Measurements from ENCODE around the gene PHOSPHO1.

Gene PHOSPHO1

DNA sequence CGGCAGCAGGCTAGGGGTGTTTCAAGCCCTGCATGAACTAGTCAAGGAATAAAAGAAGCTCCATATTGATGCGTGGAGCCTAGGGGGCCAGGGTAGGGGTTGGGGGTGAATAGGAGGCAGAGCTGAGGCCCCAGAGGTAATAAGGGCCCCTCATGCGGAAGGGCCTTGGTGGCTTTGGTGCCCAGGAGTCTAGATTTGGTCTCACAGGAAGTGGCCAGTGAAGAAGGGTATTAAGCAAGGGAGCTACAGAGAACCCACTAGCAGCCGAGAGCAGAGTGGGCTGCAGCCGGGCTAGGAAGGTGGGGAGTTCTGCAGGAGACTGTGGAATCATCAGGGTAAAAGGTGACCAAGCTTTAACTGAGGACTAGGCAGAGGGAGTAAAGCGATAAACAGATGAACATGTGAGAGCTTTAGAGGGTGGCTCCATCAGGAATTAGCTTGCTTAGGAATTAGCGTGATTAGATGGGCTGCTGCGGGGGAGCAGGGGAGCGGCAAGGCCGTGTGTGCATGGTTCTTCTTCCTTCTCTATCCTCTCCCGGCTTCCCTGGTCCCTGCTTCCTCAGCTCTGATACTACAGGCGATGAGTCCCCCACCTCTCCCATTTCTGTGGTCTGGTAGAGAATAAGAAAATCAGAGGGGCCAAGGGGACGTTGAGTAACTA, 30.0 kb downstream of the PHOSPHO1 start:
- no peaks in the 10 kb centered on the region for H3K9me3 ChIP-seq (ENCODE audit: low read length)
- no peak overlapping the region for H3K4me3 ChIP-seq (ENCODE audit: low read depth in 1 of 2, low read length in 2 of 2)
- no peaks in the 10 kb centered on the region for H3K36me3 ChIP-seq (ENCODE audit: insufficient read depth, low read length)
- H3K27me3 ChIP-seq (ENCODE audit: control insufficient read depth in 1 of 2, insufficient read depth in 2 of 2, low read length in 2 of 2): no peaks in the 10 kb centered on the region
- H3K4me1 ChIP-seq (ENCODE audit: insufficient read depth, low read length): no peaks in the 10 kb centered on the region
- H3K27ac ChIP-seq (ENCODE audit: low read depth, low read length): no peak overlapping the region
- H3K9ac ChIP-seq (ENCODE audit: low read length): no peak overlapping the region

DNA sequence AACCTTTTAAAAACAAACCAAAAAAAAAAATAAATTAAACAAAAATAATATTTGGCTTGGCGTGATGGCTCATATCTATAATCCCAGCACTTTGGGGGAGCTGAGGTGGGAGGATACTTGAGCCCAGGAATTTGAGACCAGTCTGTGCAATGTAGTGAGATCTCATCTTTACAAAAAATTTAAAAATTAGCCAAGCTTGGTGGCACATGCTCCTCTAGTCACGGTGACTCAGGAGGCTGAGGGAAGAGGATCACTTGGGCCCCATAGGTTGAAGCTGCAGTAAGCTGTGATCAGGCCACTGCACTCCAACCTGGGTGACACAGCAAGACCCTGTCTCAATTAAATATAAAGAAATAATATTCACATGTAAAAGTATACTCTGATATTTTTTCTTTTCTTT, 32.4 kb downstream of the PHOSPHO1 start:
- no peaks in the 10 kb centered on the region for H3K27me3 ChIP-seq (ENCODE audit: control insufficient read depth in 1 of 2, insufficient read depth in 2 of 2, low read length in 2 of 2)
- H3K4me1 ChIP-seq (ENCODE audit: insufficient read depth, low read length): no peaks in the 10 kb centered on the region
- no peak overlapping the region for H3K4me3 ChIP-seq (ENCODE audit: low read depth in 1 of 2, low read length in 2 of 2)
- H3K9me3 ChIP-seq (ENCODE audit: low read length): no peaks in the 10 kb centered on the region
- H3K9ac ChIP-seq (ENCODE audit: low read length): no peak overlapping the region
- no peak overlapping the region for H3K27ac ChIP-seq (ENCODE audit: low read depth, low read length)
- no peaks in the 10 kb centered on the region for H3K36me3 ChIP-seq (ENCODE audit: insufficient read depth, low read length)

DNA sequence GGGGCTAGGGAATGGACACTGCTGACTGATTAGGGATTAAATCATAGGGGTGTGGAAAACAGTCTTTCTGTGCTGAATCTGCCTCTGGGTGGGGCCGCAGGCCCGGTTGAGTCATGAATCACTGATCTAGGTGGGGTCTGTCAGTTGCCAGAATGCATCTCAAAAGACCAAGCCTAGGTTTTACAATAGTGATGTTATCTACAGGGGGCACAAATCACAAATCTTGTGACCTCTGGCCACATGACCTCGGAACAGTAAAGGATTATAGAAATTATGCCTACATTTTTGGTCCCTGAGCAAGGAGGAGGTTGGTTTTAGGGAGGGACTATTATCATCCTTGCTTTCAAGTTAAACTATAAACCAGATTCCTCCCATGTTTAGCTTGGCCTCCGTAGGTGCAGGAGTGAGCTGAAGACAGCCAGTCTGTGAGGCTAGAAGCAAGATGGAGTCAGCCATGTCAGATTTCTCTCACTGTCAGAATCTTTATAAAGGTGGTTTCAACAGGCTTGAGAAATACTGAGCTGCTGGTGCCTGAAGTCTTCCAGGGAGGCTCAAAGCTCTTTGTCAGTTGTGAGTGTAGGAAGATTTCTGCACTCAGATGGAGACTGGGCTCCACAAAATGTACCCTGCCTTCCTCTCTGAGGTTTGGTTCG, 33.1 kb downstream of the PHOSPHO1 start:
- Histone ChIP-seq H3K4me1 (ENCODE audit: insufficient read depth, low read length) (no peaks in the 10 kb centered on the region), H3K27me3 (ENCODE audit: control insufficient read depth in 1 of 2, insufficient read depth in 2 of 2, low read length in 2 of 2) (no peaks in the 10 kb centered on the region), H3K27ac (ENCODE audit: low read depth, low read length) (no peak overlapping the region), H3K9ac (ENCODE audit: low read length) (no peak overlapping the region), H3K36me3 (ENCODE audit: insufficient read depth, low read length) (no peaks in the 10 kb centered on the region), H3K4me3 (ENCODE audit: low read depth in 1 of 2, low read length in 2 of 2) (no peak overlapping the region), H3K9me3 (ENCODE audit: low read length) (no peaks in the 10 kb centered on the region)

DNA sequence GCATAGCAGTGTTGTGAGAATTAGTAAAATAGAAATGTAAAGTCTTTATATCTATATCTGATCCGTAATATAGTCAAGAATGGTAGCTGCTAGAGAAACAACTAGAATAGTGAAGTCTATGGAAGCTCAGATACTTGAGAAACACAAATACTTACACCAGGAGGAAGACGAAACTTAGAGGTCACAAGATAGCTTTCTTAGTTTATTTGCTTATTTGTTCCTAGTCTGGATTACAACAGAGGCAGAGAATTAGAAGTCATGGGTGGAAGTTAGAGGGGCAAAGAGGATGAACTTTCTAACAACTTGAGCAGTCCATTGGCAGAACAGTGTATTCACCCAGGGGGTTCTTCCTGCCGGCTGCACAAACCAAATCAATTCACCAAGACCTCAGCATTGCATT, 34.1 kb downstream of the PHOSPHO1 start:
- Histone ChIP-seq H3K4me3 (ENCODE audit: low read depth in 1 of 2, low read length in 2 of 2) (no peak overlapping the region), H3K27me3 (ENCODE audit: control insufficient read depth in 1 of 2, insufficient read depth in 2 of 2, low read length in 2 of 2) (no peaks in the 10 kb centered on the region), H3K4me1 (ENCODE audit: insufficient read depth, low read length) (no peaks in the 10 kb centered on the region), H3K9ac (ENCODE audit: low read length) (no peak overlapping the region), H3K36me3 (ENCODE audit: insufficient read depth, low read length) (no peaks in the 10 kb centered on the region), H3K27ac (ENCODE audit: low read depth, low read length) (no peak overlapping the region), H3K9me3 (ENCODE audit: low read length) (no peaks in the 10 kb centered on the region)

DNA sequence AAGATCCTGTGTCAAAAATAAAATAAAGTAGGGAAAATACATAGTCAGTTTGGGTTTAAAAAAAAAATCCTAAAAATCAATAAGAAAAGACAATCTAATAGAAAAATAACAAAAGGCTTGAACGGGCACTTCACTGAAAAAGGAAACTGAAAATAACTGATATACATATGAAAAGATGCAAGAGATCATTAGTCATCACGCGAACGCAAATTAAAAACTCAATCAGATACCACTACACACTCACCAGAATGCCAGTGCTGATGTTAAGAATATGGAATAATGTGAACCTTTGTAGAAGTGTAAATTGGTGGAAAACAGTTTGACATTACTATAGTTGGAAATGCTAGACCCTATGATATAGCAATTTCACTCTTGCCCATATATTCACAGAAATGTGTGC, 34.8 kb downstream of the PHOSPHO1 start:
- Histone ChIP-seq H3K4me3 (ENCODE audit: low read depth in 1 of 2, low read length in 2 of 2) (no peak overlapping the region), H3K4me1 (ENCODE audit: insufficient read depth, low read length) (no peaks in the 10 kb centered on the region), H3K27me3 (ENCODE audit: control insufficient read depth in 1 of 2, insufficient read depth in 2 of 2, low read length in 2 of 2) (no peaks in the 10 kb centered on the region), H3K9me3 (ENCODE audit: low read length) (no peaks in the 10 kb centered on the region), H3K9ac (ENCODE audit: low read length) (no peak overlapping the region), H3K27ac (ENCODE audit: low read depth, low read length) (no peak overlapping the region), H3K36me3 (ENCODE audit: insufficient read depth, low read length) (no peaks in the 10 kb centered on the region)

DNA sequence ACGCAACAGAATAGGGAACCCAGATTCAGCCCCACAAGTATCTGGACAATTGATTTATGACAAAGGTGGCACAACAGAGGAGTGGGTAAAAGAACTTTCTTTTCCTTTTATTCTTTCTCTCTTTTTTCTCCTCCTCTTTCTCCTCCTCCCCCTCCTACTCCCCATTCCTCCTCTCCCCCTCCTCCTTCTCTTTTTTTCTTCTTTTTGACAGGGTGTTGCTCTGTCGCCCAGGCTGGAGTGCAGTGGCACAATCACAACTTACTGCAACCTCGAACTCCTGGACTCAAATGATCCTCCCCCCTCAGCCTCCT, 36.3 kb downstream of the PHOSPHO1 start:
- no peaks in the 10 kb centered on the region for H3K36me3 ChIP-seq (ENCODE audit: insufficient read depth, low read length)
- no peaks in the 10 kb centered on the region for H3K27me3 ChIP-seq (ENCODE audit: control insufficient read depth in 1 of 2, insufficient read depth in 2 of 2, low read length in 2 of 2)
- no peak overlapping the region for H3K4me3 ChIP-seq (ENCODE audit: low read depth in 1 of 2, low read length in 2 of 2)
- no peaks in the 10 kb centered on the region for H3K4me1 ChIP-seq (ENCODE audit: insufficient read depth, low read length)
- H3K9me3 ChIP-seq (ENCODE audit: low read length): no peaks in the 10 kb centered on the region
- no peak overlapping the region for H3K27ac ChIP-seq (ENCODE audit: low read depth, low read length)
- no peak overlapping the region for H3K9ac ChIP-seq (ENCODE audit: low read length)

DNA sequence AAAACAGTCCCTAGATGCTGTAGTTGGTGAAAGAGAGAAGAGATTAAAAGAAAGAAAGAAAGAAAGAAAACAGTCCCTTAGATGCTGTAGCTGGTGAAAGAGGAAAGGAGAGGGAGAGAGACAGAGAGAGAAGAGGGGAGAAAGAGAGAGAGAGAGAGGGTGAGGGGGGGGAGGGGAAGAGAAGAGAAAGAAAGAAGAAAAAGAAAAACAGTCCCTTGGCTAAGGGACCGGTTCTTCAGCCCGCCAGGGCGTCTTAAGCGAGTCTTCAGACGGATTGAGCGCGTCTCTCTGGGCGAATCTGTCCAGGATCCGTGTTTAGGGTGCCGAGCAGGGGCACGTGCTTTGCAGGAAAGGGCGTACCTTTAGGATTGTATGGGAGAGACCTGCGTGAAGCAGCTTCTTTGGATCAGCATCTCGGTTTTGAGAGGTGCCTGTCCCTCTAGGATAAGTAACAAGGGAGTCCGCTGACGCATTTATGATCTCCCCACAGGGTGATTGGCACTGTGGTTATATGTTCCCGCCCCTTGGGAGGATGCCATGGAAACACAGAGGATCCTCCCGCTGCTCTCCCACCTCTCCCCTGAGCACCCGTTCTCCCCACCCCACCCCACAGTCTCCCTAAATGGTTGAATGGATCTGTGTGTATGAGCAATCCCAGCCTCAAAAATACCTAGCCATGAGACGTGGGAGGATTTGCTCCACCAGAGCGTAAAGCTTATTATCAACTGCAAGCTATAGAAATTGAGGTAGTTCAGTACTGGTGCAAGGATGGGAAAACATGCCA, 36.9 kb downstream of the PHOSPHO1 start:
- Histone ChIP-seq H3K27ac (ENCODE audit: low read depth, low read length) (peak overlapping the region; percentile 41), H3K36me3 (ENCODE audit: insufficient read depth, low read length) (no peaks in the 10 kb centered on the region), H3K27me3 (ENCODE audit: control insufficient read depth in 1 of 2, insufficient read depth in 2 of 2, low read length in 2 of 2) (no peaks in the 10 kb centered on the region), H3K9me3 (ENCODE audit: low read length) (no peaks in the 10 kb centered on the region), H3K4me3 (ENCODE audit: low read depth in 1 of 2, low read length in 2 of 2) (peak overlapping the region; percentile 98), H3K4me1 (ENCODE audit: insufficient read depth, low read length) (no peaks in the 10 kb centered on the region), H3K9ac (ENCODE audit: low read length) (peak overlapping the region; percentile 49)

DNA sequence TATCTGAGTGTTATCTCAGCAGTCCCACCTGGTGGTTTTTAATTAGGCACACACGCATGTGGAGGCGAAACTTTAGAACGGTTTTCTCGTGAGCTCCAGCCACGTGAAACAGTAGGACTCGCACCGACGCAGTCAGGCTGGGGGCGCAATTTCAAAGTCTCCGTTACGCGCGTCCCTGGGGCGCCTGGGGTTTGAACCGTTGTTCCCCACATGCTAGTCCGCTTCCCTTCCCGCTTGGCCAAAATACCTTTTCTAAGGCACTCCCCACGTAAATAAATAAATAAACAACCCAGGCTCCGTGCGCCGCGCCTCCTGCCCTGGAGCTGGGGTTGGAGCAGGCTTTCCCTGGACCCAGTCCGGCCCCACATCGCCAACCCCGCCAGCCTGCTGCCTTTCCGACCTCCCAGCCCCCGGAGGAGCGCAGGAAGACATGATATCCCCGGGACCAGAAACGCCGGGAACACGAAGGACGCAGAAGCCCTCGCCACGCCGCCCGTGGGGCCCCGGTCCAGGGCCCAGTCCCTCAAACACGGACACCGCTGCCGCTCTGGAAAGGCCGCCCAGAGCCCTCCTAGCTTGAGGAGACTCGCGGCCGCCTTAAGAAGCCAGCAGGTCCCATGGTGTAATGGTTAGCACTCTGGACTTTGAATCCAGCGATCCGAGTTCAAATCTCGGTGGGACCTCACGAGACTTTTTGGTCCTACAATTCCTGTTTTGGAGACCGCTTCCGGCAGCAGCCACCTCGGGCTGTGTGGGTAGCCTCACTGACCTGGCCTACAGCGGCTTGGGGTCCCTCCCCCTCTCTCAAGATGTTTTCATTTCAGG, 38.5 kb downstream of the PHOSPHO1 start:
- Histone ChIP-seq H3K27me3 (ENCODE audit: control insufficient read depth in 1 of 2, insufficient read depth in 2 of 2, low read length in 2 of 2) (no peaks in the 10 kb centered on the region), H3K36me3 (ENCODE audit: insufficient read depth, low read length) (no peaks in the 10 kb centered on the region), H3K9ac (ENCODE audit: low read length) (peak overlapping the region; percentile 97), H3K4me1 (ENCODE audit: insufficient read depth, low read length) (no peaks in the 10 kb centered on the region), H3K4me3 (ENCODE audit: low read depth in 1 of 2, low read length in 2 of 2) (peak overlapping the region; percentile 98), H3K9me3 (ENCODE audit: low read length) (no peaks in the 10 kb centered on the region), H3K27ac (ENCODE audit: low read depth, low read length) (peak overlapping the region; percentile 99)

DNA sequence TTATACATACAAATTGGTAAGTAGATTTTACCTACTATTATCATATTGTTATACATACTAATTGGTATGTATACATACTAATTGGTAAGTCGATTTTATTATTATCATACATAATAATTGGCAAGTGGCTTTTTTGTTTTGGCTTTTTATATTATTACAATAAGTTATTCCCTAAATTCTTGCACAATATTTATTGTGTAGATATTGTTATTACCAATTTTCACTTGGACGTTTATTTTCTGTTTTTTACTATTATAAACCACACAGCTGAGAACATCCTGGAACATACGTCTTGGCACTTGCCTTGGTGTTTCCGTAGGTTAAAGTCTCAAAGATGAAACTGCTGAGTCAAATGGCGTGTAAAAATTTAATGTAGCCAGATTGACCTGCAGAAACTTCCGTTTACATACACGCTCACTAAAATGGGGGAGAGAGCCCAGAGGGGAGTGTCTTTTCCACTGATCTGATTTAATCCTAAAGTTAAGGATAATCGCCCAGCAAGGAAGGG, 39.1 kb downstream of the PHOSPHO1 start:
- H3K9me3 ChIP-seq (ENCODE audit: low read length): no peaks in the 10 kb centered on the region
- H3K9ac ChIP-seq (ENCODE audit: low read length): peak overlapping the region; percentile 97
- H3K4me1 ChIP-seq (ENCODE audit: insufficient read depth, low read length): no peaks in the 10 kb centered on the region
- H3K27ac ChIP-seq (ENCODE audit: low read depth, low read length): peak overlapping the region; percentile 99
- no peaks in the 10 kb centered on the region for H3K27me3 ChIP-seq (ENCODE audit: control insufficient read depth in 1 of 2, insufficient read depth in 2 of 2, low read length in 2 of 2)
- H3K4me3 ChIP-seq (ENCODE audit: low read depth in 1 of 2, low read length in 2 of 2): peak overlapping the region; percentile 98
- H3K36me3 ChIP-seq (ENCODE audit: insufficient read depth, low read length): no peaks in the 10 kb centered on the region

DNA sequence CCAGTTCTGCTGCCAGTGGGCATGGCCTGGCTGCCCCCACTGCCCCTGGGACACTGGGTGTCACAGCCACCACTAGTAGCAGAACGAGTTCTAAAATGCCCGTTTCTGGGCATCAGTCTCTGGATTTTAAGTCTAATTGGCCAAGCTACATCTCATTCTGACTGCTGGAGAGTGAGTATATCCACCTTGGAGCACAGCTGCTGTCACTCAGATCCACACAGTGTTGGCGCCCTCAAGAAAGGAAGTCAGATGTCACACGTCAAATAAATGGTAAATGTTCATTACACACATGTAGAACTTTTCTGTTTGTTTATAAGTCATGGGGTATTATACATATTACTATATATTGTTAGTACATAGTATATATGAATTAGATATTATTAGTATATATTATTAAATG, 39.7 kb downstream of the PHOSPHO1 start:
- Histone ChIP-seq H3K36me3 (ENCODE audit: insufficient read depth, low read length) (no peaks in the 10 kb centered on the region), H3K4me3 (ENCODE audit: low read depth in 1 of 2, low read length in 2 of 2) (no peak overlapping the region), H3K4me1 (ENCODE audit: insufficient read depth, low read length) (no peaks in the 10 kb centered on the region), H3K9ac (ENCODE audit: low read length) (no peak overlapping the region), H3K27ac (ENCODE audit: low read depth, low read length) (no peak overlapping the region), H3K27me3 (ENCODE audit: control insufficient read depth in 1 of 2, insufficient read depth in 2 of 2, low read length in 2 of 2) (no peaks in the 10 kb centered on the region), H3K9me3 (ENCODE audit: low read length) (no peaks in the 10 kb centered on the region)

DNA sequence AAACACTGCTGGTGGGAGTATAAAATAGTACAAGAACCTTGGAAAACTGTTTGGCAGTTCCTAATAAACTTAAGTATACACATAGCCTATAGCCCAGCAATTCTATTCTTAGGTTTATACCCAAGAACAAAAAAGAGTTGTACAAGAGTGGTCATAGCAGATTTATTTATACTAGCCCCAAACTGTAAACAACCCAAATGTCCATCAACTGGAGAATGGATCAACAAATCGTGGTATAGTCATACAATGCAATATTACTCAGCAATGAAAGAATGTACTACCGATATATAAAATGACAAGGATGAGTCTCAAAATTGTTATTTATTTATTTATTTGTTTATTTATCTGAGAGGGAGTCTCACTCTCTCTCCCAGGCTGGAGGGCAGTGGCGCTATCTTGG, 43.3 kb downstream of the PHOSPHO1 start:
- Histone ChIP-seq H3K27ac (ENCODE audit: low read depth, low read length) (no peak overlapping the region), H3K9me3 (ENCODE audit: low read length) (no peaks in the 10 kb centered on the region), H3K4me1 (ENCODE audit: insufficient read depth, low read length) (no peaks in the 10 kb centered on the region), H3K4me3 (ENCODE audit: low read depth in 1 of 2, low read length in 2 of 2) (no peak overlapping the region), H3K9ac (ENCODE audit: low read length) (no peak overlapping the region), H3K27me3 (ENCODE audit: control insufficient read depth in 1 of 2, insufficient read depth in 2 of 2, low read length in 2 of 2) (no peaks in the 10 kb centered on the region), H3K36me3 (ENCODE audit: insufficient read depth, low read length) (no peaks in the 10 kb centered on the region)

Measured in muscle layer of colon (tissue), 2 donors.